Parathyroid adenoma (tissue), 2 donors: ENCODE results near the gene COA7.

Experiments used
- H2AFZ ChIP-seq: fragments of 300-600 bp; sonication (generic); one replicate; pipeline ENCODE4 v1.7.0; 2017; ENCODE audit warnings: antibody characterized with exemption, mild to moderate bottlenecking
- H3K27ac ChIP-seq: fragments of 300-600 bp; sonication (generic); one replicate; pipeline ENCODE4 v1.7.0; 2017
- H3K27me3 ChIP-seq: fragments of 300-600 bp; sonication (generic); one replicate; pipeline ENCODE4 v1.7.0; 2017; ENCODE audit warnings: low read length; ENCODE audit not compliant: control insufficient read depth, insufficient read depth
- H3K36me3 ChIP-seq: fragments of 300-600 bp; sonication (generic); one replicate; pipeline ENCODE4 v1.7.0; 2017; ENCODE audit warnings: low read length; ENCODE audit not compliant: control insufficient read depth, insufficient read depth
- H3K4me1 ChIP-seq: fragments of 300-600 bp; sonication (generic); one replicate; pipeline ENCODE4 v1.7.0; 2017; ENCODE audit warnings: control low read depth
- H3K4me2 ChIP-seq: fragments of 300-600 bp; sonication (generic); one replicate; pipeline ENCODE4 v1.7.0; 2017; ENCODE audit warnings: low read length
- H3K4me3 ChIP-seq: fragments of 300-600 bp; sonication (generic); one replicate; pipeline ENCODE4 v1.7.0; 2017; ENCODE audit warnings: low read depth, low read length
- H3K79me2 ChIP-seq: fragments of 300-600 bp; sonication (generic); one replicate; pipeline ENCODE4 v1.7.0; 2017; ENCODE audit warnings: control low read depth
- H3K9ac ChIP-seq: fragments of 300-600 bp; sonication (generic); one replicate; pipeline ENCODE4 v1.7.0; 2017; ENCODE audit warnings: mild to moderate bottlenecking
- H3K9me3 ChIP-seq: fragments of 300-600 bp; sonication (generic); one replicate; pipeline ENCODE4 v1.7.0; 2017; ENCODE audit warnings: low read length; ENCODE audit not compliant: control insufficient read depth
- CTCF ChIP-seq: fragments of 300-600 bp; sonication (generic); IDR thresholded peaks from one replicate; pipeline ENCODE4 v1.7.0; 2017; ENCODE audit warnings: antibody characterized with exemption, mild to moderate bottlenecking
- donor health status: primary hyperparathyroidism.

Gene COA7

GRCh38 chr1:52645261-52645660 is 52.9 kb downstream of the COA7 start:
- H3K27ac ChIP-seq, result no peak overlapping the region
- no peaks in the 10 kb centered on the region for H3K36me3 ChIP-seq
- no peaks in the 10 kb centered on the region for H3K79me2 ChIP-seq
- no peak for TF ChIP-seq CTCF
- no peaks in the 10 kb centered on the region for H3K27me3 ChIP-seq
- H3K4me2 ChIP-seq, result no peak overlapping the region
- H3K4me1 ChIP-seq, result no peaks in the 10 kb centered on the region
- no peak overlapping the region for H3K9ac ChIP-seq
- H2AFZ ChIP-seq, result no peak overlapping the region
- H3K9me3 ChIP-seq, result no peaks in the 10 kb centered on the region
- H3K4me3 ChIP-seq, result no peak overlapping the region

- no peaks in the 10 kb centered on the region for H3K27me3 ChIP-seq
- no peaks in the 10 kb centered on the region for H3K4me1 ChIP-seq
- H3K4me3 ChIP-seq, result no peak overlapping the region
- H3K36me3 ChIP-seq, result no peaks in the 10 kb centered on the region
- H3K4me2 ChIP-seq, result no peak overlapping the region
- no peak overlapping the region for H2AFZ ChIP-seq
- no peaks in the 10 kb centered on the region for H3K79me2 ChIP-seq
- H3K27ac ChIP-seq, result no peak overlapping the region
- H3K9me3 ChIP-seq, result no peaks in the 10 kb centered on the region
- no peak for TF ChIP-seq CTCF
- H3K9ac ChIP-seq, result no peak overlapping the region
Observed at GRCh38 chr1:52641307-52641706, 56.8 kb downstream of the COA7 start.

GRCh38 chr1:52640697-52641096 is 57.5 kb downstream of the COA7 start:
- H3K4me2 ChIP-seq, result no peak overlapping the region
- H2AFZ ChIP-seq, result no peak overlapping the region
- H3K9me3 ChIP-seq, result no peaks in the 10 kb centered on the region
- H3K9ac ChIP-seq, result no peak overlapping the region
- no peaks in the 10 kb centered on the region for H3K79me2 ChIP-seq
- no peaks in the 10 kb centered on the region for H3K36me3 ChIP-seq
- no peaks in the 10 kb centered on the region for H3K4me1 ChIP-seq
- H3K27me3 ChIP-seq, result no peaks in the 10 kb centered on the region
- TF ChIP-seq CTCF, result no peak
- no peak overlapping the region for H3K27ac ChIP-seq
- H3K4me3 ChIP-seq, result no peak overlapping the region

GRCh38 chr1:52637946-52638345 is 60.2 kb downstream of the COA7 start:
- Histone ChIP-seq H3K27ac (no peak overlapping the region), H3K36me3 (no peaks in the 10 kb centered on the region), H3K9ac (no peak overlapping the region), H3K79me2 (no peaks in the 10 kb centered on the region), H3K9me3 (no peaks in the 10 kb centered on the region), H3K4me3 (no peak overlapping the region), H2AFZ (no peak overlapping the region), H3K27me3 (peaks cover 5% of the 10 kb centered on the region), H3K4me1 (no peaks in the 10 kb centered on the region), H3K4me2 (no peak overlapping the region)
- TF ChIP-seq CTCF, result no peak
